CD4-positive, alpha-beta T cell treated with Interleukin-6 at 100 ng/mL for 8 hours (primary cell): ENCODE results near the gene CLMP.

Source experiments
- DNase-seq: peaks from one replicate; pipeline ENCODE4 v3.0.0-alpha.2; 2020; ENCODE audit warnings: mixed read lengths, low spot score

Gene CLMP

DNA sequence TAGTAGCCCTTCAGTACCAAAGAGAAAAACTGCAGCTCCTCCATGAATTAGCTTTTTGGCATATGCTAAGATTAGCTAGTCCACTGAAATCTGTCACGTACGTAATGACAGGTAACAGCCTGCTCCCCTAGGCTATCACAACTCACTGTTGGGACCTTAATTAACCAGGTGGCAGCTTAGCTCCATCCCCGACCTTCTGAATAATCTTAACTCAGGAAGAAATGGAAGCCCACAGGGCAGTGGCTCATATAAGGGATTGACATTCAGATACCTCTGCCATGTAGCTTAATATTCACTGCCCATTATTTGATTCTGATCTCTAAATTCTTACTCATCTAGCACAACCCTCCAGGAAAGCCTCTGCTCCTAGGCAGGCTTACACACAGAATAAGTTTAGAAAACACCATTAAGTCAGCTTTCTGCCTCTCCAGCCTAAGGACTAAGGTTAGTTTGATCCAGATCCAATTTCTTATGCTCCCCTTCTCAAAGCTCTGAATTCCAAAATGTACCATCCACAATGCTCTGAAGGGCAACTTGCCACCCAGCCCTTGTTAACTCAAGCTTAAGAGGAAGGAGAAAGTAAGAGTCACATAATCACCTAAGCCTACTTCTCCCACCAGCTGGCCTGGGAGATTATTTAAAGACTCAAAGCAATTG is 138.1 kb downstream of the CLMP start:
- DNase-seq, result no peak

DNA sequence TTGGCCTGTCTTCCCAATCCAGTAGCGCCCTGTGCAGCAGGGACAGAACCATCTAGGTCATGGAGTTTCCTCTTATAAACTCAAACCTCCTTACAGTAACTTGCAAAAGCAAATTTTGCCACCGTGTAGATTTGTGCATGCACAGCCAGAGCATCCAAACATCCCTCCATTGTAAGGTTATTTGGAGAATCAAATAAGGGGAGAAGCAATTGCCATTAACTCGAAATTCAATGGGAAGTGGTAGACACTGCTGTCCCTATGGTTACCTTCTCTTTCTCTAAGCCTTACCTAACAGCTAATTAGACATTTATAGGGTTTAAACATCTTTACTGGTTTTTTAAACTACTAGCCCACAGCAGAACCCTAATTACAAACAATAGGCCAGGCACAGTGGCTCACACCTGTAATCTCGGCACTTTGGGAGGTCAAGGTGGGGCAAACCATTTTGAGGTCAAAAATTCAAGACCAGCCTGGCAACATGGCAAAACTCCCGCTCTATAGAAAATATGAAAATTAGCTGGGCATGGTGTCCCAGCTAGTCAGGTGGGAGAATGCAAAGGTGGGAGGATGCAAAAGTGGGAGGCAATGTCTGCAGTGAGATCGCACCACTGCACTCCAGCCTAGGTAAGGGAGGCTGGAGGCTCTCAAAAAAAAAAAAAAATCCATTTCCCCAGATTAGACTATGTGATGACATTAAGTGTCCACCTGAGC is 139.7 kb downstream of the CLMP start:
- DNase-seq, result no peak

DNA sequence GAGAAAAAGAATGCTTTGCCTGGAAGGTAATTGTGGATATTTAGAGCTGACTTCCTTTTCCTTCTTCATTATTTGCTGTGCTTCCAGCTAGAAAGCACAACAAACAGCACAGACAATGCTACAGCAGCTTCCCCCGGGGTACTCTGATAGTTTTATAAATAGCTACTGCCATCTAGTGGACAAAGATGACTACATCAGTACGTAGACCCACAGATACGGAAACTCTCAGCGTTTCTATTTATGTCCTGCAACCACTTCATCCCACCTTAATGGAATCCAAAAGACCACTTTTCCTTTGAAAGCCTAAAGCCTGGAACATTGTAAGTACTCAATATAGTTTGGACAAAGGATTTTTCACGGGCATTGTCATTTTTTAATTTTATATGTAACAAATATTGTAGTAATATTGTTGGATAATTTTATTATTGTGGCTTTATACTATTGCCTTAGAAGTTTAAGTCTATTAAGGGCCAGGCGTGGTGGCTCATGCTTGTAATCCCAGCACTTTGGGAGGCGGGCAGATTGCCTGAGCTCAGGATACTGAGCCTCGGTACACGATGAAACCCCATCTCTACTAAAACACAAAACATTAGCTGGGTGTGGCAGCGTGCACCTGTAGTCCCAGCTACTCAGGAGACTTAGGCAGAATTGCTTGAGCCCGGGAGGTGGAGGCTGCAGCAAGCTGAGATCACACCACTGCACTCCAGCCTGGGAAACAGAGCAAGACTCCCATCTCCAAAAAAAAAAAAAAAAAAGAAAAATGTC is 140.6 kb downstream of the CLMP start:
- peak; percentile 59 for DNase-seq

DNA sequence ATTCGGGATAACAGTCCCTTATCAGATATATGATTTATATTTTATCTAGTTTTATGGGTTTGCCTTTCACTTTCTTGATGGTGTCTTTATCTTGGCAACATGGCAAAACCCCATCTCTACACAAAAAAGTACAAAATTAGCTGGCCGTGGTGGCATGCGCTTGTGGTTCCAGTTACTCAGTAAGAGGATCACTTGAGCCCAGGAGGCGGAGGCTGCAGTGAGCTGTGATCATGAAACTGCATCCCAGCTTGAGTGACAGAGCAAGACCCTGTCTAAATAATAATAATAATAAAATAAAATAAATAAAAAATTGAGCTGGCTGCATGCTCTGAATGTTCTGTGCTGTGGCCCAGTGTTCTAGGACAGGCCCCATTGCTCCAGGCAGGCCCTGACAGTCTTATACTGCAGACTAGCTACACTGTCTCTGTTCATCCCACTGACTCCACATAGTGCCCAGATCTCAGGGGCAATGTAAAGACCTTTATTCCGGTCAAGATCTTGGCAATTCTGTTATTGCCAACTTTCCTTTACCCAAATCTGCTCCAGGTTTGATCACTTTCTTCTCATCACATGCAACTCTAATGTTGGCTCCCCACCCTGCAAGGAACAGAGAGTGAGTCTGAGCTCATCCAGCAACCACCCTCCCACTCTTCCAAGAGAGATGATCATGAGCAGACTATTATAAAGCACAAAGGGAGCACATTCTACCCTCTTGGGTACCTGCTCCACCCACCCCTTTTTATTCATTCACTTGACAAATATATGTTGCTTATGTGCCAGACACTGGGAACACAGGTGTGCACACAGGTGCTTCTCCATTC is 141.9 kb downstream of the CLMP start:
- no peak for DNase-seq

- no peak for DNase-seq
These were observed 143.4 kb downstream of the CLMP start for GRCh38 chr11:123051634-123052033.

DNA sequence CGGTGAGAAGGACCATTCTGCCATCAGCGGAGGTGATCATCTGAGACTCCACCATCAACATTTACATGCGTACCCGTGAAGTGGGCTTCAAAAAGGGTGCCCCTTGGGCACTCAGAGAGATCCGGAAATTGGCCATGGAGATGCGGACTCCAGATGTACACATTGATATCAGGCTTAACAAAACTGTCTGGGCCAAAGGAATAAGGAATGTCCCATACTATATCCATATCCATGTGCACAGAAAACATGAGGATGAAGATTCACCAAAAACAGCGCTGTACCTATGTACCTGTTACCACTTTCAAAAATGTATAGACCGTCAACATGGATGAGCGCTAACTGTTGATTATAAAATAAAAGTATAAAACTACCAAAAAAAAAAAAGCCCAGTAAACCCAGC is 143.9 kb downstream of the CLMP start:
- DNase-seq, result no peak

GRCh38 chr11:123047947-123048293 is 147.1 kb downstream of the CLMP start:
- no peak for DNase-seq

DNA sequence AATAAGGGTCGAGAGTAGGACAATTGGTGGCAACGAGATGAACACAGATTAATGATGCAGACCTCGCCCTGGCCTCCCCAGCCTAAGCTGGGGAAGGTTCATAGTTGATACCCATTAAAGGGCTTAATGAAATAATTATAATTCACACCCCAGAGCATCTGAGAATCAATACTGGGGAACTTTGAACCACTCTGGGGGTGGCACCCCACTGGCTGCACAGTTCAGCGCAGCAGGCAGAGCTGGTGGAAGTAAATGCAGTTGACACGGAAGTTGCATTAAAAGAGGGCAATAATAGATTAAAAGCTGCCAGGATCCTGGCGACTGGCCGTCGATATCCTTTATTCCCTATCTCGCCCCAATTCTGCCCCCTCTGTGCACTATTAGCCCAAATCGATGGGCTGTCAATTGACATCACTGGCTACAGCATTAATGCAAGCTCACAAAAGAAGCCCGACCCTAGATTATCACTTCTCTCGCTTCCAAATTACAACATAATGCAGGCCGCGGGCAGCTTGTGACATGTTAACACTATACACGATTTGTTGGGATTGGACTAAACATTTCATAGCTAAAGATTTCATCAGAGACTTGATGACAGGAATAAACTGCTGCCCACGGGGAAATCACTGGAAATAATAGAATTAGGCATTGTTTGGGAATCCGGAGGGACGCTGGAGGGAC is 147.6 kb downstream of the CLMP start:
- no peak for DNase-seq

DNA sequence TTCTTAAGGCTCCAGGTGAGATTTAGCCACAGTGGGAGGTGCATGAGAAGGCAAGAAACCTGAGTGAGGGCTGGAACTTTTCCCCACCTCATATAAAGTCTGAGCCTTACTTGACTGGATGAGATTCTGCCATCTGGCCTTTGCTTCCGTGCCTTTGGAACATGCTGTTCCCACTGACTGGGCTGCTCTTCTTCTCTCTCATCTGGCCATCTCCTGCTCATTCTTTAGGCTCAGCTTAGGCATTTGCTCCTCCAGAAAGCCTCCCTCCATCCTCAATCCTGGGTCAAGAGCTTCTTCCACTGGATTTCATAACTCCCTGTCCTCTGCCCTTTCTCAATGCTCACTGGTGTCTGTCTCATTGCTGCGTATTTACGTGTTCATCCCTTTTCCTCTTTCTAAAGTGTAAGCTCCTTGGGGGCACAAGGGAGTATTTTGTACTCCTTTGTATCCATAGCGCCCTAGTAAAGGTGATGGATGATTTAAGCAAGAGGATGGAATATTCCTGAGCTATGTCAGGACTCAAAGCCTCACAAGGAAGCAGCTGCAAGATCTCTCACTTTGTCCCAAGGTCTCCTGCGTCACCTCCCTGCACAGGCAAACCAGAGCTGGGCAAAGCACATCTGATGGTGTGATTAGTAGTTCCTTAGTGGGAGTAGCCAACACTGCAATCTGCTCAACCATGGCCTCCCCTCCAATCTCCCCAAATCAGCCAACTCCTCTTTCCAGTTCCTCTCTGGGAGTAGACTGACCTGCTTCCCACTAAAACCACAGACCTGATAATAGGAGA is 148.4 kb downstream of the CLMP start:
- no peak for DNase-seq

DNA sequence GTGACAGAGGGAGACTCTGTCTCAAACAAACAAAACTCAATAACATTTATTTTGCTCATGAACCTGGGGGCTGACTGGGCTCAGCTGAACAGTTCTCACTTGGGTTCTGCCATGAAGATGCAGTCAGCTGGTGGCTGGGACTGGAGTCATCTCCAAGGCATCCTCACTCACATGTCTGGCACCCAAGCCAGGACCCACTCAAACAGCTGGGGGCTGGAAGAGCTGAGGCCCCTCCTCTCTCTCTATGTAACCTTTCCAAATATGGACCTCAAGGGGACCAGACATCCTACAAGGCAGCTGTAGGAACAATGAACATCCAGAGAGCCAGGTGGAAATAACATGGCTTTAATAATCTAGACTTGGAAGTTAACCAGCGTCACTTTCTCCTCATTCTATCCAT is 149.9 kb downstream of the CLMP start:
- no peak for DNase-seq

- DNase-seq, result no peak
These were observed 153.9 kb downstream of the CLMP start for GRCh38 chr11:123041185-123041584.

DNA sequence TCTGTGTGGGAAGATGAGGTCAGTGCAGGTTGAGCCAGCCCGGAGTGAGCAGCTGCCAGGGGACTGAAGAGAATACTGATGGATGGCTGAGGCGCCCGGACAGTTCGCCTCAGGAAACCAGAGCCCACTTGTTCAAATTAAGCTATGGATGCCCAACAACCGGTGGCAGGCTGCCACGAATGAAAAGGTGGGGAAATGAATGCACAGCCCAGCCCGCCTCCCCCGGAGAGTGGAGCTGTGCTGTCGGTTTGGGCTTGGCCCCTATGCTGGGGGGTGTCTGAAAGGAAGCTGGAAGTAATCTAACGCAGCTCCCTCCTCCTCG is 155.0 kb downstream of the CLMP start:
- DNase-seq, result no peak

DNA sequence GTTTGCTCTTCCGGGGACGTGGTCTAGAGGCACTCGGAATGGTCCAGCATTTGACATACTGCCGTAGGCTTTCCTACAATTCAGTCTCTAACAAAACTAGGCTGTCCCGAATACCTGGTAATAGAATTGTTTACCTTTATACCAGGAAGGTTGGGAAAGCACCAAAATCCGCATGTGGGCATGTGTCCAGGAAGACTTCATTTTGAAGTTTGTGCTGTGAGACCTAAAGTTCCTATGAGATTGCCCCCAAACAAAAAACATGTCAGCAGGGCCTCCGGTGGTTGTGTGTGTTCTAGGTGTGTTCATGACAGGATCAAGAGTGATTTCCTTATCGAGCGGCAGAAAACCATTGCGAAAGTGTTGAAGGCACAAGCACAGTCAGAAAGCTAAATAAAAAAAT is 159.2 kb downstream of the CLMP start:
- no peak for DNase-seq

GRCh38 chr11:123034597-123034996 is 160.5 kb downstream of the CLMP start:
- DNase-seq, result no peak

- no peak for DNase-seq
These were observed 161.2 kb downstream of the CLMP start for GRCh38 chr11:123033895-123034294.

DNA sequence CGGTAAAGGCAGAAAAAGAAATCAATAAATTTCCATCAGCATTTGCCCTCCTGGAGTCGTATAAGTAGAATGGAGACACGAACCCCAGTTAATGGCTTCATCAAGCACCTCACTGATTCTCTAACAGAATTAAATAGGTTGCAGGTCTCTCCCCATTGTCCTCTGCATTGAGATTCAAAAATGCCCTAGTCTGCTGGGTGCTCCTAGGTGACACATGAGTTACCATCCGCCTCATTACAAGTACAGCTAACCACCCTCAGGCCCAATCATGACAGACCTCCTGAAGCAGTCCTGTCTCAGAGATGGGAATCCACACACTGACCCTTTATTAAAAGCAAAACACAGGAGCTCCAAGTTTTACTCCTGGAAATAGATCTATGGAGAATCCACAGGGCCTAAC is 164.5 kb downstream of the CLMP start:
- no peak for DNase-seq

GRCh38 chr11:123020968-123021367 is 174.1 kb downstream of the CLMP start:
- DNase-seq, result peak; percentile 36
